ENCODE measurements around the gene CNOT11. TPM values are rescaled to one million over a fixed set of nuclear protein-coding genes. Genes with fewer than 3 reads are reported as not detected.
A peak's percentile ranks its signal among the peaks of the same experiment; 100 is the strongest.
"Not testable (repeated sequence)": the region's sequence is repeated elsewhere in the genome, so short reads cannot be mapped to it uniquely, and the experiment has no call there.

Gene CNOT11
- total RNA-seq, 1 experiment from 2014 or later: 110 TPM

DNA sequence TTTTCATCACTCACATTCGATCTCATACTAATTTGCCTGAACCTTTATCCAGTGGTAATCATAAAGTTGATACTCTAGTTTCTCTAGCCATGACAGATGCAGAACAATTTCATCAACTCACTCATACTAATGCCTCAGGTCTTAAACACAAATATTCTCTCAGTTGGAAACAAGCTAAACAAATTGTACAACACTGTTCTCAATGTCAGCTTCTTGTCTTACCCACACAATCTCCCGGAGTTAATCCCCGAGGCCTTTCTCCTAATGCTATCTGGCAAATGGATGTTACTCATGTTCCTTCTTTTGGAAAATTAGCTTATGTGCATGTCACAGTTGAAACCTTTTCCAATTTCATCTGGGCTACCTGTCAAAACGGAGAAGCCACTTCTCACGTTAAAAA lies 11.5 kb upstream of the CNOT11 start:
- Mint-ChIP-seq H3K27ac (ENCODE audit: unreplicated experiment) (peak overlapping the region; percentile 98), H3K9me3 (ENCODE audit: unreplicated experiment) (no peaks in the 10 kb centered on the region), H3K4me1 (ENCODE audit: low read depth, unreplicated experiment) (peaks cover 59% of the 10 kb centered on the region), H3K27me3 (ENCODE audit: insufficient read depth, unreplicated experiment) (no peaks in the 10 kb centered on the region), H3K4me3 (ENCODE audit: unreplicated experiment) (peak overlapping the region; percentile 80), H3K36me3 (ENCODE audit: insufficient read depth, unreplicated experiment) (peaks cover 16% of the 10 kb centered on the region)
- ChIA-PET POLR2A (interaction anchor here (0.9 kb wide), 1 partner anchor 12 kb away, joined by 3 read pairs; the partner anchor contains the start of gene CNOT11), CTCF (interaction anchor here (1.6 to 2.8 kb wide), 4 partner anchors 10 to 36 kb away, joined by 5 to 25 read pairs (median 9); partner anchors contain the start of gene CNOT11)
- Histone ChIP-seq H3K4me3 (ENCODE audit: low read depth, low read length) (no peak overlapping the region), H3K27me3 (replicated peaks; ENCODE audit: control insufficient read depth, insufficient read depth, low read length) (no peaks in the 10 kb centered on the region), H3K9me3 (peaks cover 6% of the 10 kb centered on the region; the same call in 1 of the 2 replicates), H3K4me1 (peaks cover 65% of the 10 kb centered on the region), H3K36me3 (ENCODE audit: control insufficient read depth, insufficient read depth, low read length) (no peaks in the 10 kb centered on the region)
- BruUV-seq (replicated peaks): no TSS peak
- TF ChIP-seq, protein P1, sequence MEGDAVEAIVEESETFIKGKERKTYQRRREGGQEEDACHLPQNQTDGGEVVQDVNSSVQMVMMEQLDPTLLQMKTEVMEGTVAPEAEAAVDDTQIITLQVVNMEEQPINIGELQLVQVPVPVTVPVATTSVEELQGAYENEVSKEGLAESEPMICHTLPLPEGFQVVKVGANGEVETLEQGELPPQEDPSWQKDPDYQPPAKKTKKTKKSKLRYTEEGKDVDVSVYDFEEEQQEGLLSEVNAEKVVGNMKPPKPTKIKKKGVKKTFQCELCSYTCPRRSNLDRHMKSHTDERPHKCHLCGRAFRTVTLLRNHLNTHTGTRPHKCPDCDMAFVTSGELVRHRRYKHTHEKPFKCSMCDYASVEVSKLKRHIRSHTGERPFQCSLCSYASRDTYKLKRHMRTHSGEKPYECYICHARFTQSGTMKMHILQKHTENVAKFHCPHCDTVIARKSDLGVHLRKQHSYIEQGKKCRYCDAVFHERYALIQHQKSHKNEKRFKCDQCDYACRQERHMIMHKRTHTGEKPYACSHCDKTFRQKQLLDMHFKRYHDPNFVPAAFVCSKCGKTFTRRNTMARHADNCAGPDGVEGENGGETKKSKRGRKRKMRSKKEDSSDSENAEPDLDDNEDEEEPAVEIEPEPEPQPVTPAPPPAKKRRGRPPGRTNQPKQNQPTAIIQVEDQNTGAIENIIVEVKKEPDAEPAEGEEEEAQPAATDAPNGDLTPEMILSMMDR (IDR thresholded peaks at IDR 0.05; ENCODE audit: insufficient read depth in 1 of 2, low read depth in 1 of 2, low read length in 1 of 2, severe bottlenecking in 1 of 2, unreplicated experiment in 1 of 2): no peak
- intact Hi-C loops (cut with micrococcal nuclease; ENCODE audit: unreplicated experiment): no loop called here
- no peak for DNase-seq

DNA sequence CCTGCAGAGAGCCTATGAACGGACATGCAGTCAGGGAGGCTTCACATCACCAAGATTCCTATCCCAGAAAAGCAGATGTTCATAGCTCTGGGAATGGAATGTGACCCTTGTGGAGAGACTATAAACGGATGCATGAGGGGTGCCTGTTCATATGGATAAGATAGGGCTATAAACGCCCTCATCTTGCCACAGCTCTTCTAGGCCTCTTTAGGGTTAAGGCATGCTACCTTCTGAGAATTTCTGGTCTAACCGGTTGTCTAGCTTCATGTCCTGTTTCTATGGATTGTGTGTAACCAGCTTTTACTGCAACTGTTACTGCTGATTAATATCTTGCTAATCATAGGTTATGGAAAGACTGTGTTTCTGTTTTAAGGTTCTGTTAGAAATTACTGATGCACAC lies 8.3 kb upstream of the CNOT11 start:
- H3K27me3 ChIP-seq (replicated peaks; ENCODE audit: control insufficient read depth, insufficient read depth, low read length); POLR2A ChIA-PET; BruUV-seq (replicated peaks); H3K4me3 ChIP-seq (ENCODE audit: low read depth, low read length); H3K9me3 ChIP-seq; H3K36me3 ChIP-seq (ENCODE audit: control insufficient read depth, insufficient read depth, low read length); H3K27me3 Mint-ChIP-seq (ENCODE audit: insufficient read depth, unreplicated experiment): not testable (repeated sequence)
- Mint-ChIP-seq H3K4me3 (ENCODE audit: unreplicated experiment) (peak overlapping the region; percentile 67), H3K4me1 (ENCODE audit: low read depth, unreplicated experiment) (peaks cover 55% of the 10 kb centered on the region), H3K9me3 (ENCODE audit: unreplicated experiment) (peaks cover 13% of the 10 kb centered on the region), H3K27ac (ENCODE audit: unreplicated experiment) (peak overlapping the region; percentile 79), H3K36me3 (ENCODE audit: insufficient read depth, unreplicated experiment) (peaks cover 23% of the 10 kb centered on the region)
- DNase-seq: peak; percentile 70 to 74
- peaks cover 58% of the 10 kb centered on the region for H3K4me1 ChIP-seq
- CTCF ChIA-PET: interaction anchor here (0.8 kb wide), 1 partner anchor 8 kb away, joined by 3 read pairs; the partner anchor contains the start of gene CNOT11
- intact Hi-C loops (cut with micrococcal nuclease; ENCODE audit: unreplicated experiment): loop anchor here (1.0 kb wide), 1 partner anchor 8 kb away; the partner anchor contains the start of gene CNOT11

DNA sequence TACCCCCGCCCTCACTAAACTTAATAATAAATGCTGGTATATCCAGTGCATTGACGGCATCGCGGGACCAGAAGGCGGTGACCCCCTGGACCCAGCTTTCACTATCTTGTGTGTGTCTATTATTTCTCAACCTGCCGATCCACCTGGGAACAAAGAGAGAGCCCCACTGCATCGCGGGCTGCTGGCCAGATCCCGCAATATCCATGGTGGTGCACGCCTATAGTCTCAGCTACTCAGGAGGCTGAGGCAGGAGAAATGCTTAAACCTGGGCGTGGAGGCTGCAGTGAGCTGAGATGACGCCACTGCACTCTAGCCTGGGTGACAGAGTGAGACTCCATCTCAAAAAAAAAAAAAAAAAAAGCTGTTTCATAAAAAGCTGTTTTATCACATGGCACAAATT lies 7.8 kb upstream of the CNOT11 start:
- H3K27me3 Mint-ChIP-seq (ENCODE audit: insufficient read depth, unreplicated experiment); POLR2A ChIA-PET; H3K36me3 ChIP-seq (ENCODE audit: control insufficient read depth, insufficient read depth, low read length); H3K4me3 ChIP-seq (ENCODE audit: low read depth, low read length); H3K9me3 ChIP-seq; BruUV-seq (replicated peaks); H3K27me3 ChIP-seq (replicated peaks; ENCODE audit: control insufficient read depth, insufficient read depth, low read length): not testable (repeated sequence)
- CTCF ChIA-PET: interaction anchor here (0.6 to 0.8 kb wide), 2 partner anchors 8 to 213 kb away, joined by 3 to 5 read pairs; partner anchors contain the start of gene CNOT11
- H3K4me1 Mint-ChIP-seq (ENCODE audit: low read depth, unreplicated experiment): peaks cover 51% of the 10 kb centered on the region
- intact Hi-C loops (cut with micrococcal nuclease; ENCODE audit: unreplicated experiment): loop anchor here (1.0 kb wide), 1 partner anchor 7 kb away; the partner anchor contains the start of gene CNOT11
- DNase-seq: peak; percentile 65 to 86
- H3K4me1 ChIP-seq: peaks cover 56% of the 10 kb centered on the region
- H3K27ac Mint-ChIP-seq (ENCODE audit: unreplicated experiment): peak overlapping the region; percentile 79
- H3K4me3 Mint-ChIP-seq (ENCODE audit: unreplicated experiment): peak overlapping the region; percentile 67
- H3K9me3 Mint-ChIP-seq (ENCODE audit: unreplicated experiment): peaks cover 15% of the 10 kb centered on the region
- H3K36me3 Mint-ChIP-seq (ENCODE audit: insufficient read depth, unreplicated experiment): peaks cover 26% of the 10 kb centered on the region

DNA sequence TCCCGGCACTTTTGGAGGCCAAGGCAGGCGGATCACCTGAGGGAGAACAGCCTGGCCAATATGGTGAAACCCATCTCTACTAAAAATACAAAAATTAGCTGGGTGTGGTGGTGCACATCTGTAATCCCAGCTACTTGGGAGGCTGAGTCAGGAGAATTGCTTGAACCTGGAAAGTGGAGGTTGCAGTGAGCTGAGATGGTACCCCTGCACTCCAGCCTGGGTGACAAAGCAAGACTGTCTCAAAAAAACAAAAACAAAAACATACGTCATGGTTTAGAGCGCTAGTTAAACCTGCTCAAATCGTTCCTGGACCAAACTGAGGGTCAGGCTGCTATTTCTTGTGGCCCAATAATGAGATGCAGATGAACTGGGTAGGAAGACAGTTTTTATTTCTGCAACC lies 7.2 kb upstream of the CNOT11 start:
- CTCF ChIA-PET: interaction anchor here (0.6 kb wide), 1 partner anchor 213 kb away, joined by 5 read pairs; no protein-coding TSS in a partner anchor
- peak overlapping the region; percentile 72 for H3K27ac Mint-ChIP-seq (ENCODE audit: unreplicated experiment)

DNA sequence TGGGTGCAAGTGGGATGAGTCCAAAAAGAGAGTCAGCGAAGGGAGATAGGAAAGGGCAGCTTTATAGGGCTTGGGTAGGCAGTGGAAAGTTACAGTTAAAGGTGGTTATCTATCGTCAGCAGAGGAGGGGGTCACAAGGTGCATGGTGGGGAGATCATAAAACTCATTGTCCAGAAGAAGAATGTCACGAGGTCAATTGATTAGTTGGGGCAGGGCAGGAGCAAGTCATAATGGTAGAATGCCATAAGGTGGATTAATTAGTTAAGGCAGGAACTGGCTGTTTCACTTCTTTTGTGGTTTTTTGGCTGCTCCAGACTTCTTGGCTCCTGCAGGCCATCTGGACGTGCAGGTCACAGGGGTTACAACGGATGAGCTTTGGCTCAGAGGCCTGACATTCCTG lies 3.9 kb upstream of the CNOT11 start:
- H3K4me3 Mint-ChIP-seq (ENCODE audit: unreplicated experiment); H3K9me3 ChIP-seq; DNase-seq; H3K27me3 Mint-ChIP-seq (ENCODE audit: insufficient read depth, unreplicated experiment); POLR2A ChIA-PET; H3K27me3 ChIP-seq (replicated peaks; ENCODE audit: control insufficient read depth, insufficient read depth, low read length); H3K36me3 ChIP-seq (ENCODE audit: control insufficient read depth, insufficient read depth, low read length); BruUV-seq (replicated peaks); CTCF ChIA-PET; intact Hi-C loops (cut with micrococcal nuclease; ENCODE audit: unreplicated experiment); H3K4me3 ChIP-seq (ENCODE audit: low read depth, low read length); H3K27ac Mint-ChIP-seq (ENCODE audit: unreplicated experiment): not testable (repeated sequence)
- Mint-ChIP-seq H3K9me3 (ENCODE audit: unreplicated experiment) (peaks cover 15% of the 10 kb centered on the region), H3K36me3 (ENCODE audit: insufficient read depth, unreplicated experiment) (peaks cover 37% of the 10 kb centered on the region), H3K4me1 (ENCODE audit: low read depth, unreplicated experiment) (peaks cover 32% of the 10 kb centered on the region)
- peaks cover 37% of the 10 kb centered on the region for H3K4me1 ChIP-seq

More for the DNA sequence above, 7.2 kb upstream of the CNOT11 start:
- H3K27me3 Mint-ChIP-seq (ENCODE audit: insufficient read depth, unreplicated experiment); DNase-seq; H3K4me3 ChIP-seq (ENCODE audit: low read depth, low read length); H3K27me3 ChIP-seq (replicated peaks; ENCODE audit: control insufficient read depth, insufficient read depth, low read length); H3K9me3 ChIP-seq; POLR2A ChIA-PET; intact Hi-C loops (cut with micrococcal nuclease; ENCODE audit: unreplicated experiment); BruUV-seq (replicated peaks); H3K4me3 Mint-ChIP-seq (ENCODE audit: unreplicated experiment); H3K36me3 ChIP-seq (ENCODE audit: control insufficient read depth, insufficient read depth, low read length): not testable (repeated sequence)
- H3K36me3 Mint-ChIP-seq (ENCODE audit: insufficient read depth, unreplicated experiment): peaks cover 26% of the 10 kb centered on the region
- peaks cover 46% of the 10 kb centered on the region for H3K4me1 Mint-ChIP-seq (ENCODE audit: low read depth, unreplicated experiment)
- H3K4me1 ChIP-seq: peaks cover 50% of the 10 kb centered on the region
- H3K9me3 Mint-ChIP-seq (ENCODE audit: unreplicated experiment): peaks cover 15% of the 10 kb centered on the region
